ENCODE results near the gene CCDC192. TPM values are rescaled to one million over a fixed set of nuclear protein-coding genes. Genes with fewer than 3 reads are reported as not detected.

The CCDC192 gene
- total RNA-seq, 3 donors from 2014 or later (not counting 1 experiment from before 2014, with no cell fraction given), result not detected

DNA sequence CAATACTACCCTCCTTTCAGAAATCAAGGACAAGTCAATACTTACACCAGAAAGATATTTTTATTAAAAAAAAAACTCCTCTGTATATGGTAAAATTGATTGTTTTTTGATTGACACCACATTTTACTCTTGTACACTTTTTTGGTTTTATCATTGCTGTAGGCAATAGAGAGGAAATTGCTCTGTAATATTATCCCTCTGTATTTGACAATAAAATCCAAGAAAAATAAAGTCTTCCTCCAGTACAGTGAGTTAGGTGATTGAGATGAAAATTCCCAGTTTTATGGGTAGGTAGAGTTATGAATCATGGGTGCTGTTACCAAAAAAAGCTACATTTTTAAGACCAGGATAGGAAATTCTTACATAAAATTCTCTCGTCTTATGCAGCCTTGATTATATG lies 22.6 kb upstream of the CCDC192 start:
- intact Hi-C loops (cut with micrococcal nuclease), result no loop called here
- no peaks in the 10 kb centered on the region for H3K9me3 ChIP-seq (ENCODE audit: control insufficient read depth, insufficient read depth, low read length)
- H3K27ac Mint-ChIP-seq, result no peak overlapping the region

DNA sequence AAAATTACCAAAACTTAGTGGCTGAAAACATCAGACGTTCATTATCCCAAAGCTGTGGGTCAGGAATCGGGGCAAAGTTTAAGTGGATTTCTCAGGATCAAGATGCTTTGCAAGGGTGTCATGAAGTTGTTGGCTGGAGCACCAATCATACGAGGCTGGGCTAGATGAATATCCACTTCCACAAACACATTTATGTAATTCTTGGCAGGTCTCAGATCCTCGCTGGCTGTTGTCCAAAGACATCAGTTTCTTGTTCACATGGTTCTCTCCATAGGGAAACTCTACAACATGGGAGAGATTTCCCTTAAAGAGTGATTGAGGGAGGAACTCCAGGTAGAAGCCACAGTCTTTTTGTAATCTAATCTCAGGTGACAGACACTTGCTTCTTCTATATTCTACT lies 20.2 kb upstream of the CCDC192 start:
- peaks cover 0 to 8% of the 10 kb centered on the region in 2 donors for H3K9me3 Mint-ChIP-seq
- Histone ChIP-seq H3K27ac (ENCODE audit: low read length) (no peak overlapping the region), H3K4me3 (ENCODE audit: low read length) (no peak overlapping the region), H3K9me3 (ENCODE audit: control insufficient read depth, insufficient read depth, low read length) (no peaks in the 10 kb centered on the region), H3K4me1 (ENCODE audit: control insufficient read depth, insufficient read depth, low read length) (no peaks in the 10 kb centered on the region), H3K27me3 (ENCODE audit: control insufficient read depth, insufficient read depth, low read length) (no peaks in the 10 kb centered on the region), H3K36me3 (ENCODE audit: control insufficient read depth, insufficient read depth, low read length) (no peaks in the 10 kb centered on the region)
- intact Hi-C loops (cut with micrococcal nuclease), result no loop called here
- TF ChIP-seq, protein P1, sequence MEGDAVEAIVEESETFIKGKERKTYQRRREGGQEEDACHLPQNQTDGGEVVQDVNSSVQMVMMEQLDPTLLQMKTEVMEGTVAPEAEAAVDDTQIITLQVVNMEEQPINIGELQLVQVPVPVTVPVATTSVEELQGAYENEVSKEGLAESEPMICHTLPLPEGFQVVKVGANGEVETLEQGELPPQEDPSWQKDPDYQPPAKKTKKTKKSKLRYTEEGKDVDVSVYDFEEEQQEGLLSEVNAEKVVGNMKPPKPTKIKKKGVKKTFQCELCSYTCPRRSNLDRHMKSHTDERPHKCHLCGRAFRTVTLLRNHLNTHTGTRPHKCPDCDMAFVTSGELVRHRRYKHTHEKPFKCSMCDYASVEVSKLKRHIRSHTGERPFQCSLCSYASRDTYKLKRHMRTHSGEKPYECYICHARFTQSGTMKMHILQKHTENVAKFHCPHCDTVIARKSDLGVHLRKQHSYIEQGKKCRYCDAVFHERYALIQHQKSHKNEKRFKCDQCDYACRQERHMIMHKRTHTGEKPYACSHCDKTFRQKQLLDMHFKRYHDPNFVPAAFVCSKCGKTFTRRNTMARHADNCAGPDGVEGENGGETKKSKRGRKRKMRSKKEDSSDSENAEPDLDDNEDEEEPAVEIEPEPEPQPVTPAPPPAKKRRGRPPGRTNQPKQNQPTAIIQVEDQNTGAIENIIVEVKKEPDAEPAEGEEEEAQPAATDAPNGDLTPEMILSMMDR (IDR thresholded peaks at IDR 0.05), result no peak
- no peak overlapping the region for H3K4me3 Mint-ChIP-seq
- H3K27me3 Mint-ChIP-seq (ENCODE audit: low read depth in 2 of 2), result no peaks in the 10 kb centered on the region
- H3K27ac Mint-ChIP-seq, result no peak overlapping the region
- H3K36me3 Mint-ChIP-seq, result no peaks in the 10 kb centered on the region
- ATAC-seq (no peak), DNase-seq (no peak)
- no peaks in the 10 kb centered on the region for H3K4me1 Mint-ChIP-seq
- WGBS (ENCODE audit: insufficient coverage), result 79% methylated on average over 4 of the region's 4 CpGs

More for the DNA sequence above, 22.6 kb upstream of the CCDC192 start:
- no peaks in the 10 kb centered on the region for H3K36me3 ChIP-seq (ENCODE audit: control insufficient read depth, insufficient read depth, low read length)
- no peaks in the 10 kb centered on the region for H3K27me3 Mint-ChIP-seq (ENCODE audit: low read depth in 2 of 2)
- H3K4me3 ChIP-seq (ENCODE audit: low read length), result no peak overlapping the region
- H3K36me3 Mint-ChIP-seq, result no peaks in the 10 kb centered on the region
- WGBS (ENCODE audit: insufficient coverage), result no CpG with 5 or more reads among the region's 1 CpG
- DNase-seq (no peak), ATAC-seq (no peak)
- H3K4me1 ChIP-seq (ENCODE audit: control insufficient read depth, insufficient read depth, low read length), result no peaks in the 10 kb centered on the region
- no peak overlapping the region for H3K27ac ChIP-seq (ENCODE audit: low read length)
- peaks cover 0 to 6% of the 10 kb centered on the region in 2 donors for H3K9me3 Mint-ChIP-seq
- TF ChIP-seq, protein P1 (IDR thresholded peaks at IDR 0.05), result no peak
- no peaks in the 10 kb centered on the region for H3K27me3 ChIP-seq (ENCODE audit: control insufficient read depth, insufficient read depth, low read length)
- H3K4me3 Mint-ChIP-seq, result no peak overlapping the region
- H3K4me1 Mint-ChIP-seq, result no peaks in the 10 kb centered on the region

DNA sequence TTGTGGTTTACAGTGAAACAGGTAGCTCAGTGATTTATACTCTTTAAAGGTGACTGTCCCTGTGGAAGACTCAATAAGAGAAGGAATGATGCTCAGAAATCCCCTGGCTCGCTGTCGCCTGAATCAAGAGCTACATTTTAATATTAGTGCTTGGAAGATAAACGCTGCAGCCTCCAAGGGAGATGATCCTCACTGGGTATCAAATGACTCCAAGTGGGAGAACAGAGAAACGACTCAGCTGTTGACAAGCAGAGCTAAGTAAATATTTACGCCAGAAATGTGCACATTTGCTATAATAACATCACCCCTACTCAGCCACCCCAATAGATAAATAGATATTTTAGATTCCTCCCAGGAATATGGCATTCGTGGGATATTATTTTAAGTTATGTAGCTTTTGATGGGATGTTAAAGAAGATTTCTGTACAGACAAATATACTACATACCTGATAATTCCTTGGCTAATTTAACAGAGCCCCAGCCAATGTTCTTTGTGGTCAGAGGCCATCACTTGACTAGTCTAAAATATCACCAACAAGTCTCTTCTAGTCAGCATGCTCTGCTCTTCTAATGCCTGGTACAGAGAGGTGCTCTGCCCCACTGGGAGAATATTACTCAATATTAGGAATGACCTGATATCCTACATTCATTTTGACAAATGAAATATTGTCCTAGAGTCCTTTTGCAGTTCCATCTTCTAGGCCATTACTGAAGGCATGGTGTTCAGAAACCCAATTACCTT lies 18.3 kb upstream of the CCDC192 start:
- Mint-ChIP-seq H3K4me3 (no peak overlapping the region), H3K36me3 (no peaks in the 10 kb centered on the region)
- 90% methylated on average over 4 of the region's 6 CpGs for WGBS (ENCODE audit: insufficient coverage)

More for the DNA sequence above, 18.3 kb upstream of the CCDC192 start:
- no peaks in the 10 kb centered on the region for H3K36me3 ChIP-seq (ENCODE audit: control insufficient read depth, insufficient read depth, low read length)
- intact Hi-C loops (cut with micrococcal nuclease), result no loop called here
- no peak overlapping the region for H3K4me3 ChIP-seq (ENCODE audit: low read length)
- ATAC-seq (no peak), DNase-seq (no peak)
- H3K27me3 ChIP-seq (ENCODE audit: control insufficient read depth, insufficient read depth, low read length), result no peaks in the 10 kb centered on the region
- no peaks in the 10 kb centered on the region for H3K9me3 ChIP-seq (ENCODE audit: control insufficient read depth, insufficient read depth, low read length)
- TF ChIP-seq, protein P1 (IDR thresholded peaks at IDR 0.05), result no peak
- no peak overlapping the region for H3K27ac ChIP-seq (ENCODE audit: low read length)
- Mint-ChIP-seq H3K4me1 (no peaks in the 10 kb centered on the region), H3K27ac (no peak overlapping the region), H3K27me3 (ENCODE audit: low read depth in 2 of 2) (no peaks in the 10 kb centered on the region), H3K9me3 (peaks cover 0 to 4% of the 10 kb centered on the region in 2 donors)
- H3K4me1 ChIP-seq (ENCODE audit: control insufficient read depth, insufficient read depth, low read length), result no peaks in the 10 kb centered on the region

Measured in natural killer cell (primary cell).